Vagina (tissue), 2 donors: ENCODE measurements around the gene VIP. TPM values are rescaled to one million over a fixed set of nuclear protein-coding genes. Genes with fewer than 3 reads are reported as not detected.
"Not testable (repeated sequence)": the region's sequence is repeated elsewhere in the genome, so short reads cannot be mapped to it uniquely, and the experiment has no call there.

ENCODE experiments used
- DNase-seq, 2 donors: peaks; one replicate each; pipeline ENCODE4 v3.0.0-alpha.2; 2017; ENCODE audit errors: extremely low spot score in 2 of 2
- H3K27ac ChIP-seq: fragments of 200-600 bp; sonication (generic); one replicate; pipeline ENCODE4 v1.5.1; 2019
- H3K27me3 ChIP-seq: fragments of 200-600 bp; sonication (generic); one replicate; pipeline ENCODE4 v1.5.1; 2019
- H3K36me3 ChIP-seq, 2 donors: fragments of 200-600 bp; sonication (generic); one replicate each; pipeline ENCODE4 v1.5.1; 2017 to 2019
- H3K4me1 ChIP-seq: fragments of 200-600 bp; sonication (generic); one replicate; pipeline ENCODE4 v1.5.1; 2019
- H3K4me3 ChIP-seq, 2 donors: fragments of 200-600 bp; sonication (generic); 1 replicate in 1 of 2; 2 replicates in 1 of 2; pipeline ENCODE4 v1.5.1; 2016 to 2019
- H3K9me3 ChIP-seq: fragments of 200-600 bp; sonication (generic); one replicate; pipeline ENCODE4 v1.5.1; 2019
- POLR2A ChIP-seq, 2 donors: fragments of 450-650 bp; IDR thresholded peaks; one replicate each; pipeline ENCODE4 v1.6.1; 2017; ENCODE audit warnings: antibody characterized with exemption in 2 of 2, mild to moderate bottlenecking in 2 of 2, moderate library complexity in 2 of 2
- POLR2AphosphoS5 ChIP-seq, 2 donors: sonication (generic); formaldehyde crosslinking; IDR thresholded peaks; one replicate each; pipeline ENCODE4 v1.9.0; 2017; ENCODE audit warnings: antibody characterized with exemption in 2 of 2, mild to moderate bottlenecking in 2 of 2, low read depth in 1 of 2; ENCODE audit not compliant: insufficient read depth in 1 of 2
- intact Hi-C: fragments of 100-400 bp; cut with DNase I; formaldehyde crosslinking; loops from one replicate; pipeline ENCODE4 v1.15.1; 2023
- total RNA-seq: library from RNA; depleted of rRNA; stranded (reverse); fragments of >200 nt; gene quantifications from one replicate; pipeline ENCODE4 v1.2.3, GENCODE V29; 2016
- TF ChIP-seq, protein P1 (sequence below), 3 experiments: fragments of 450-650 bp in 2 of 3; fragments of 200-600 bp in 1 of 3; sonication (generic) in 1 of 3; IDR thresholded peaks; one replicate each; pipeline ENCODE4 v1.5.1; 2017 to 2019; ENCODE audit warnings: antibody characterized with exemption in 3 of 3, mild to moderate bottlenecking in 2 of 3, moderate library complexity in 2 of 3

The VIP gene
- total RNA-seq = 68.0 TPM

GRCh38 chr6:152750694-152751093, at the start of gene VIP:
VIP (plus strand) TSS chr6:152750797; CDS start chr6:152752178, 1,381 bp downstream.
- Histone ChIP-seq H3K4me3 (no peak within 1 kb of the TSS), H3K27me3 (no peaks in the 10 kb centered on the region), H3K27ac (no peak within 1 kb of the TSS), H3K9me3 (no peaks in the 10 kb centered on the region), H3K36me3 (no peaks in the 10 kb centered on the region), H3K4me1 (no peaks in the 10 kb centered on the region)
- no peak for TF ChIP-seq POLR2AphosphoS5 (IDR thresholded peaks at IDR 0.05; ENCODE audit: insufficient read depth in 1 of 2, low read depth in 1 of 2)
- TF ChIP-seq, protein P1, sequence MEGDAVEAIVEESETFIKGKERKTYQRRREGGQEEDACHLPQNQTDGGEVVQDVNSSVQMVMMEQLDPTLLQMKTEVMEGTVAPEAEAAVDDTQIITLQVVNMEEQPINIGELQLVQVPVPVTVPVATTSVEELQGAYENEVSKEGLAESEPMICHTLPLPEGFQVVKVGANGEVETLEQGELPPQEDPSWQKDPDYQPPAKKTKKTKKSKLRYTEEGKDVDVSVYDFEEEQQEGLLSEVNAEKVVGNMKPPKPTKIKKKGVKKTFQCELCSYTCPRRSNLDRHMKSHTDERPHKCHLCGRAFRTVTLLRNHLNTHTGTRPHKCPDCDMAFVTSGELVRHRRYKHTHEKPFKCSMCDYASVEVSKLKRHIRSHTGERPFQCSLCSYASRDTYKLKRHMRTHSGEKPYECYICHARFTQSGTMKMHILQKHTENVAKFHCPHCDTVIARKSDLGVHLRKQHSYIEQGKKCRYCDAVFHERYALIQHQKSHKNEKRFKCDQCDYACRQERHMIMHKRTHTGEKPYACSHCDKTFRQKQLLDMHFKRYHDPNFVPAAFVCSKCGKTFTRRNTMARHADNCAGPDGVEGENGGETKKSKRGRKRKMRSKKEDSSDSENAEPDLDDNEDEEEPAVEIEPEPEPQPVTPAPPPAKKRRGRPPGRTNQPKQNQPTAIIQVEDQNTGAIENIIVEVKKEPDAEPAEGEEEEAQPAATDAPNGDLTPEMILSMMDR (IDR thresholded peaks at IDR 0.05) = no peak
- no peak for TF ChIP-seq POLR2A (IDR thresholded peaks at IDR 0.05)
- DNase-seq = no peak
- intact Hi-C loops = no loop called here

GRCh38 chr6:152701081-152701862, 49.3 kb upstream of the VIP start:
- intact Hi-C loops = no loop called here

DNA sequence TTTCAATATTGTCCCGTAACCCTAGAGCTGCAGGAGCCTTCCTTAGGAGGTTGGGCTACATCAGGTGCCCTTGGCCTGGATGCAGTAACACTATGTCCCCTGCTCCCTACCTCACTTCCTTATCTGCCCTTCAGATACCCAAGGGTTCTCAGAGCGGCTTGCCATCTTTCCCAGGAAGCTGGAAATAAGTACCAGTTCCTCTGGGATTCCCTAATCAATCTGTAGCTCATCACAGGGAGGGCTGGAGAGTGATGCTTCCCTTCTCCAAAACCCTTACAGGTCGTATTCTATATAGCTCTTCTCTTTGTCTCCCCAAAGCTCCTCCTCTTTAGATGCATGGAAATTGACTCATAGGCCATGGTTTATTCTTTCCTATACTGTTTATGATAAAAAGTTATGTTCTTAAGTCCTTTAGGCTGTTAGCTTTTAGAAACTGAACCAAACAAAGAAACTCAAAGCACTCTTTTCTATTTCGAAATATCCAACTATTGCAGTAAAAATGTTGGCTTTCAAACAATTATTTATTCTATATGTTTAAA, 48.7 kb upstream of the VIP start:
- intact Hi-C loops = no loop called here
- TF ChIP-seq POLR2A (IDR thresholded peaks at IDR 0.05) (no peak), POLR2AphosphoS5 (IDR thresholded peaks at IDR 0.05; ENCODE audit: insufficient read depth in 1 of 2, low read depth in 1 of 2) (no peak)
- TF ChIP-seq, protein P1 (IDR thresholded peaks at IDR 0.05) = no peak
- no peaks in the 10 kb centered on the region for H3K36me3 ChIP-seq
- no peaks in the 10 kb centered on the region for H3K27me3 ChIP-seq
- no peak for DNase-seq
- H3K4me1 ChIP-seq = no peaks in the 10 kb centered on the region
- no peaks in the 10 kb centered on the region for H3K9me3 ChIP-seq
- H3K27ac ChIP-seq = no peak overlapping the region
- H3K4me3 ChIP-seq = no peak overlapping the region

More at GRCh38 chr6:152701081-152701862, 49.3 kb upstream of the VIP start:
- TF ChIP-seq POLR2A (IDR thresholded peaks at IDR 0.05) = no peak
- no peak for TF ChIP-seq POLR2AphosphoS5 (IDR thresholded peaks at IDR 0.05; ENCODE audit: insufficient read depth in 1 of 2, low read depth in 1 of 2)
- TF ChIP-seq, protein P1 (IDR thresholded peaks at IDR 0.05) = no peak
- Histone ChIP-seq H3K36me3 (no peaks in the 10 kb centered on the region), H3K4me1 (no peaks in the 10 kb centered on the region), H3K4me3 (peak overlapping the region in 1 of 2 donors; percentile 15), H3K27me3 (no peaks in the 10 kb centered on the region), H3K27ac (no peak overlapping the region), H3K9me3 (no peaks in the 10 kb centered on the region)
- DNase-seq = no peak

DNA sequence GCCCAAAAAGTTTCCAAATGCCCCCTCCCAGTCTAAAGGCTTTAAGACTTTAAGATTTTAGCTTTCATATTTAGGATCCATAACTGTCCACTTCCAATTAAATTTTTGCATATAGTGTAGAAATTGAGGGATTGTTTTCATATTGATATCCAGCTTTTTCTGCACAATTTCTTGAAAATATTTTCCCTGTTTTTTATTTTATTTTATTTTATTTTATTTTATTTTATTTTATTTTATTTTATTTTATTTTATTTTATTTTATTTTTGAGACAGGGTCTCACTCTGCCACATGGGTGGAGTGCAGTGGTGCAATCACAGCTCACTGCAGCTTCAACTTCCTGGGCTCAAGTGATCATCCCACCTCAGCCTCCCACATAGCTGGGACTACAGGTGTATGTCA, 46.8 kb upstream of the VIP start:
- H3K4me3 ChIP-seq, H3K27ac ChIP-seq, intact Hi-C loops, H3K27me3 ChIP-seq, H3K4me1 ChIP-seq, H3K9me3 ChIP-seq, H3K36me3 ChIP-seq, DNase-seq: not testable (repeated sequence)

GRCh38 chr6:152705327-152705726, 45.3 kb upstream of the VIP start:
- no peak for TF ChIP-seq POLR2AphosphoS5 (IDR thresholded peaks at IDR 0.05; ENCODE audit: insufficient read depth in 1 of 2, low read depth in 1 of 2)
- no peak for TF ChIP-seq POLR2A (IDR thresholded peaks at IDR 0.05)
- TF ChIP-seq, protein P1 (IDR thresholded peaks at IDR 0.05) = no peak

More at GRCh38 chr6:152705327-152705726, 45.3 kb upstream of the VIP start:
- intact Hi-C loops = no loop called here
- H3K27ac ChIP-seq = no peak overlapping the region
- no peaks in the 10 kb centered on the region for H3K4me1 ChIP-seq
- H3K9me3 ChIP-seq = no peaks in the 10 kb centered on the region
- no peaks in the 10 kb centered on the region for H3K27me3 ChIP-seq
- no peaks in the 10 kb centered on the region for H3K36me3 ChIP-seq
- no peak for DNase-seq
- no peak overlapping the region for H3K4me3 ChIP-seq
